GM12892 (cell line): ENCODE results near the gene S100PBP.

Experiments
- POLR2A ChIP-seq: IDR thresholded peaks from 2 replicates; pipeline ENCODE4 v1.6.1; 2011; ENCODE audit warnings: low read depth, low read length, control low read depth
- TAF1 ChIP-seq: IDR thresholded peaks from 2 replicates; pipeline ENCODE4 v1.6.1; 2011; ENCODE audit warnings: low read depth, mild to moderate bottlenecking, control low read depth, low read length, borderline replicate concordance

- TF ChIP-seq POLR2A (no peak), TAF1 (no peak)
Measured at GRCh38 chr1:32859915-32860314, 42.5 kb downstream of the S100PBP start.
